ENCODE results near the gene ZNF750. TPM values are rescaled to one million over a fixed set of nuclear protein-coding genes. Genes with fewer than 3 reads are reported as not detected.

Gene ZNF750
- total RNA-seq, 1 experiment from 2014 or later: not detected

- Histone ChIP-seq H3K4me3 (ENCODE audit: low read length) (no peak overlapping the region), H3K4me1 (ENCODE audit: low read length) (no peaks in the 10 kb centered on the region), H3K27me3 (ENCODE audit: low read length) (no peaks in the 10 kb centered on the region), H4K20me1 (ENCODE audit: insufficient read depth, low read depth, low read length) (no peaks in the 10 kb centered on the region), H3K27ac (ENCODE audit: low read length) (no peak overlapping the region), H3K79me2 (ENCODE audit: low read length) (peaks cover 17% of the 10 kb centered on the region; the same call in 1 of the 2 replicates), H3K4me2 (ENCODE audit: low read depth, low read length, poor library complexity, severe bottlenecking) (no peak overlapping the region), H2AFZ (ENCODE audit: low read length) (no peak overlapping the region), H3K36me3 (ENCODE audit: insufficient read depth, low read length) (peaks cover 12% of the 10 kb centered on the region), H3K9me2 (replicated peaks; ENCODE audit: insufficient read depth, low read length) (no peaks in the 10 kb centered on the region), H3K9me3 (ENCODE audit: low read length) (no peaks in the 10 kb centered on the region), H3K9ac (ENCODE audit: low read length) (no peak overlapping the region)
- DNase-seq: no peak
Measured at GRCh38 chr17:82815790-82816305, 24.0 kb downstream of the ZNF750 start.

GRCh38 chr17:82815354-82815753 lies 24.5 kb downstream of the ZNF750 start:
- Histone ChIP-seq H3K9me3 (ENCODE audit: low read length) (no peaks in the 10 kb centered on the region), H3K4me2 (ENCODE audit: low read depth, low read length, poor library complexity, severe bottlenecking) (no peak overlapping the region), H3K9me2 (replicated peaks; ENCODE audit: insufficient read depth, low read length) (no peaks in the 10 kb centered on the region), H3K27me3 (ENCODE audit: low read length) (no peaks in the 10 kb centered on the region), H3K4me3 (ENCODE audit: low read length) (no peak overlapping the region), H3K79me2 (ENCODE audit: low read length) (peaks cover 13% of the 10 kb centered on the region; the same call in 1 of the 2 replicates), H3K9ac (ENCODE audit: low read length) (no peak overlapping the region), H4K20me1 (ENCODE audit: insufficient read depth, low read depth, low read length) (no peaks in the 10 kb centered on the region), H3K27ac (ENCODE audit: low read length) (no peak overlapping the region), H3K4me1 (ENCODE audit: low read length) (no peaks in the 10 kb centered on the region), H3K36me3 (ENCODE audit: insufficient read depth, low read length) (peaks cover 12% of the 10 kb centered on the region), H2AFZ (ENCODE audit: low read length) (no peak overlapping the region)
- no peak for DNase-seq

- Histone ChIP-seq H3K27ac (ENCODE audit: low read length) (no peak overlapping the region), H3K9ac (ENCODE audit: low read length) (no peak overlapping the region), H3K27me3 (ENCODE audit: low read length) (no peaks in the 10 kb centered on the region), H4K20me1 (ENCODE audit: insufficient read depth, low read depth, low read length) (no peaks in the 10 kb centered on the region), H3K36me3 (ENCODE audit: insufficient read depth, low read length) (peaks cover 12% of the 10 kb centered on the region), H3K4me3 (ENCODE audit: low read length) (no peak overlapping the region), H3K79me2 (ENCODE audit: low read length) (peaks cover 12% of the 10 kb centered on the region; the same call in 1 of the 2 replicates), H3K4me2 (ENCODE audit: low read depth, low read length, poor library complexity, severe bottlenecking) (no peak overlapping the region), H3K4me1 (ENCODE audit: low read length) (no peaks in the 10 kb centered on the region), H3K9me2 (replicated peaks; ENCODE audit: insufficient read depth, low read length) (no peaks in the 10 kb centered on the region), H3K9me3 (ENCODE audit: low read length) (no peaks in the 10 kb centered on the region), H2AFZ (ENCODE audit: low read length) (no peak overlapping the region)
- no peak for DNase-seq
Measured at GRCh38 chr17:82814834-82815233, 25.0 kb downstream of the ZNF750 start.

GRCh38 chr17:82813299-82814051 lies 26.3 kb downstream of the ZNF750 start:
- H3K27ac ChIP-seq (ENCODE audit: low read length): no peak overlapping the region
- no peaks in the 10 kb centered on the region for H3K9me2 ChIP-seq (replicated peaks; ENCODE audit: insufficient read depth, low read length)
- no peaks in the 10 kb centered on the region for H3K27me3 ChIP-seq (ENCODE audit: low read length)
- no peaks in the 10 kb centered on the region for H3K4me1 ChIP-seq (ENCODE audit: low read length)
- no peak overlapping the region for H2AFZ ChIP-seq (ENCODE audit: low read length)
- no peaks in the 10 kb centered on the region for H3K9me3 ChIP-seq (ENCODE audit: low read length)
- no peak overlapping the region for H3K9ac ChIP-seq (ENCODE audit: low read length)
- H4K20me1 ChIP-seq (ENCODE audit: insufficient read depth, low read depth, low read length): no peaks in the 10 kb centered on the region
- no peak for DNase-seq
- H3K4me3 ChIP-seq (ENCODE audit: low read length): no peak overlapping the region
- H3K79me2 ChIP-seq (ENCODE audit: low read length): peaks cover 7% of the 10 kb centered on the region; the same call in 1 of the 2 replicates
- H3K4me2 ChIP-seq (ENCODE audit: low read depth, low read length, poor library complexity, severe bottlenecking): no peak overlapping the region
- H3K36me3 ChIP-seq (ENCODE audit: insufficient read depth, low read length): peaks cover 10% of the 10 kb centered on the region

GRCh38 chr17:82812601-82813000 lies 27.2 kb downstream of the ZNF750 start:
- H3K9me2 ChIP-seq (replicated peaks; ENCODE audit: insufficient read depth, low read length): no peaks in the 10 kb centered on the region
- DNase-seq: no peak
- H2AFZ ChIP-seq (ENCODE audit: low read length): no peak overlapping the region
- H3K4me1 ChIP-seq (ENCODE audit: low read length): no peaks in the 10 kb centered on the region
- no peak overlapping the region for H3K4me2 ChIP-seq (ENCODE audit: low read depth, low read length, poor library complexity, severe bottlenecking)
- no peak overlapping the region for H3K27ac ChIP-seq (ENCODE audit: low read length)
- H3K9ac ChIP-seq (ENCODE audit: low read length): no peak overlapping the region
- peaks cover 2% of the 10 kb centered on the region; the same call in 1 of the 2 replicates for H3K36me3 ChIP-seq (ENCODE audit: insufficient read depth, low read length)
- 0 out of 2 replicates have a peak, but pooled peaks cover under 1% of the 10 kb centered on the region for H3K79me2 ChIP-seq (ENCODE audit: low read length)
- H4K20me1 ChIP-seq (ENCODE audit: insufficient read depth, low read depth, low read length): no peaks in the 10 kb centered on the region
- no peaks in the 10 kb centered on the region for H3K9me3 ChIP-seq (ENCODE audit: low read length)
- no peaks in the 10 kb centered on the region for H3K27me3 ChIP-seq (ENCODE audit: low read length)
- no peak overlapping the region for H3K4me3 ChIP-seq (ENCODE audit: low read length)

- H3K4me1 ChIP-seq (ENCODE audit: low read length): no peaks in the 10 kb centered on the region
Measured at GRCh38 chr17:82812058-82812457, 27.8 kb downstream of the ZNF750 start.

GRCh38 chr17:82810644-82811430 lies 29.0 kb downstream of the ZNF750 start:
- Histone ChIP-seq H4K20me1 (ENCODE audit: insufficient read depth, low read depth, low read length) (no peaks in the 10 kb centered on the region), H3K9me2 (replicated peaks; ENCODE audit: insufficient read depth, low read length) (no peaks in the 10 kb centered on the region), H3K4me3 (ENCODE audit: low read length) (no peak overlapping the region), H3K27ac (ENCODE audit: low read length) (no peak overlapping the region), H3K79me2 (ENCODE audit: low read length) (no peaks in the 10 kb centered on the region), H3K4me1 (ENCODE audit: low read length) (no peaks in the 10 kb centered on the region), H3K9me3 (ENCODE audit: low read length) (no peaks in the 10 kb centered on the region), H3K9ac (ENCODE audit: low read length) (no peak overlapping the region), H3K4me2 (ENCODE audit: low read depth, low read length, poor library complexity, severe bottlenecking) (no peak overlapping the region), H3K27me3 (ENCODE audit: low read length) (no peaks in the 10 kb centered on the region), H3K36me3 (ENCODE audit: insufficient read depth, low read length) (0 out of 2 replicates have a peak, but pooled peaks cover 2% of the 10 kb centered on the region), H2AFZ (ENCODE audit: low read length) (no peak overlapping the region)
- DNase-seq: no peak

More at GRCh38 chr17:82812058-82812457, 27.8 kb downstream of the ZNF750 start:
- no peak overlapping the region for H3K9ac ChIP-seq (ENCODE audit: low read length)
- no peak overlapping the region for H2AFZ ChIP-seq (ENCODE audit: low read length)
- H3K27ac ChIP-seq (ENCODE audit: low read length): no peak overlapping the region
- H3K27me3 ChIP-seq (ENCODE audit: low read length): no peaks in the 10 kb centered on the region
- H3K4me3 ChIP-seq (ENCODE audit: low read length): no peak overlapping the region
- no peaks in the 10 kb centered on the region for H3K9me3 ChIP-seq (ENCODE audit: low read length)
- H3K79me2 ChIP-seq (ENCODE audit: low read length): no peaks in the 10 kb centered on the region
- H3K9me2 ChIP-seq (replicated peaks; ENCODE audit: insufficient read depth, low read length): no peaks in the 10 kb centered on the region
- H3K36me3 ChIP-seq (ENCODE audit: insufficient read depth, low read length): 0 out of 2 replicates have a peak, but pooled peaks cover 2% of the 10 kb centered on the region
- H4K20me1 ChIP-seq (ENCODE audit: insufficient read depth, low read depth, low read length): no peaks in the 10 kb centered on the region
- H3K4me2 ChIP-seq (ENCODE audit: low read depth, low read length, poor library complexity, severe bottlenecking): no peak overlapping the region
- DNase-seq: no peak

All from Karpas-422 (cell line).